Nephron progenitor cell (in vitro differentiated cells): Measurements from ENCODE around the gene KBTBD12.
A peak's percentile ranks its signal among the peaks of the same experiment; 100 is the strongest.

Experiments used
- DNase-seq: peaks from one replicate; pipeline ENCODE4 v3.0.0; 2021
- H3K27ac Mint-ChIP-seq: 2 replicates; pipeline ENCODE4 v1.8.0; 2021; ENCODE audit warnings: mild to moderate bottlenecking, moderate library complexity, mixed read lengths
- H3K27me3 Mint-ChIP-seq: 2 replicates; pipeline ENCODE4 v1.8.0; 2021; ENCODE audit warnings: mild to moderate bottlenecking, low read depth, mixed read lengths; ENCODE audit not compliant: poor library complexity
- H3K36me3 Mint-ChIP-seq: 2 replicates; pipeline ENCODE4 v1.8.0; 2021; ENCODE audit warnings: low read depth, mixed read lengths
- H3K4me1 Mint-ChIP-seq: 2 replicates; pipeline ENCODE4 v1.8.0; 2021; ENCODE audit warnings: mixed read lengths
- H3K4me3 Mint-ChIP-seq: 2 replicates; pipeline ENCODE4 v1.8.0; 2021; ENCODE audit warnings: mild to moderate bottlenecking, moderate library complexity, mixed read lengths
- H3K9me3 Mint-ChIP-seq: 2 replicates; pipeline ENCODE4 v1.8.0; 2021; ENCODE audit warnings: mild to moderate bottlenecking, moderate library complexity, mixed read lengths
- CTCF ChIP-seq: fragments of 200-600 bp; sonication (generic); IDR thresholded peaks from 2 replicates; pipeline ENCODE4 v1.5.0; 2021; ENCODE audit warnings: antibody characterized with exemption

KBTBD12 gene

GRCh38 chr3:127915937-127916493 is 983 bp downstream of the KBTBD12 start:
- no peaks in the 10 kb centered on the region for H3K36me3 Mint-ChIP-seq
- peaks cover 5% of the 10 kb centered on the region for H3K9me3 Mint-ChIP-seq
- TF ChIP-seq CTCF, result no peak
- peaks cover 8% of the 10 kb centered on the region for H3K4me1 Mint-ChIP-seq
- peaks cover 25% of the 10 kb centered on the region for H3K27me3 Mint-ChIP-seq
- DNase-seq, result no peak
- H3K4me3 Mint-ChIP-seq, result no peak overlapping the region
- H3K27ac Mint-ChIP-seq, result peak overlapping the region; percentile 13

DNA sequence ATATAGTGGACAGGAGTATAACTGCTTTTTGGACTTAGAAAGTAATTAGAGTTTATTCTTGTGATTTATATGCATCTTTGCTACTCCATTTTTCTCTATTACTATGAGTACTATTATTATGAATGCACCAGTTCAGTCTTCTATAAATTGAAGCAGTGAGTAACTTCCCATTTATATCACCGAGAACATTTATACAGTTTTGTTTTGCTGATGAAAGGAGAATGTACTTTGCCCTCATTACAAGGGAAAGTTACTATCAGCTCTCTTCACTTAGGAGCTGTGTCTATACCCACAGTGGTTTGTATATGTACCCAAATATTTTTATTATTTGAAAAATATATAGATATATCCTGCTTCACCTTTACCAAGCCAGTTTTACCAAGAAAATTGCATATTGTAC is 5.7 kb downstream of the KBTBD12 start:
- H3K4me1 Mint-ChIP-seq, result no peaks in the 10 kb centered on the region
- DNase-seq, result no peak
- H3K36me3 Mint-ChIP-seq, result no peaks in the 10 kb centered on the region
- H3K9me3 Mint-ChIP-seq, result no peaks in the 10 kb centered on the region
- H3K27ac Mint-ChIP-seq, result no peak overlapping the region
- no peak overlapping the region for H3K4me3 Mint-ChIP-seq
- peaks cover 15% of the 10 kb centered on the region for H3K27me3 Mint-ChIP-seq
- no peak for TF ChIP-seq CTCF

DNA sequence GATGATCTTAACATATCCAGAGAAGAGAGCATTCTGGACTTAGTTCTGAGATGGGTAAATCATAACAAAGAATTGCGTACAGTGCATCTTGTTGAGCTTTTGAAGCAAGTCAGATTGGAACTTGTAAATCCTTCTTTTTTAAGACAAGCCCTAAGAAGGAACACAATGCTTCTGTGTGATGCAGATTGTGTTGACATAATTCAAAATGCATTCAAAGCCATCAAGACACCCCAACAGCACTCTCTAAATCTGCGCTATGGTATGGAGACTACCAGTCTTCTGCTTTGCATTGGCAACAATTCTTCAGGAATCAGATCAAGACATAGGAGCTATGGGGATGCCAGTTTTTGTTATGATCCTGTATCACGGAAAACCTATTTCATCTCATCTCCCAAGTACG is 8.6 kb downstream of the KBTBD12 start:
- Mint-ChIP-seq H3K27me3 (peaks cover 7% of the 10 kb centered on the region), H3K4me3 (no peak overlapping the region), H3K4me1 (no peaks in the 10 kb centered on the region), H3K27ac (no peak overlapping the region), H3K9me3 (no peaks in the 10 kb centered on the region), H3K36me3 (no peaks in the 10 kb centered on the region)
- no peak for TF ChIP-seq CTCF
- no peak for DNase-seq

GRCh38 chr3:127925384-127925783 is 10.4 kb downstream of the KBTBD12 start:
- Mint-ChIP-seq H3K36me3 (no peaks in the 10 kb centered on the region), H3K27me3 (peaks cover 3% of the 10 kb centered on the region), H3K4me3 (no peak overlapping the region), H3K4me1 (no peaks in the 10 kb centered on the region), H3K27ac (peak overlapping the region; percentile 3), H3K9me3 (no peaks in the 10 kb centered on the region)
- no peak for DNase-seq
- no peak for TF ChIP-seq CTCF

DNA sequence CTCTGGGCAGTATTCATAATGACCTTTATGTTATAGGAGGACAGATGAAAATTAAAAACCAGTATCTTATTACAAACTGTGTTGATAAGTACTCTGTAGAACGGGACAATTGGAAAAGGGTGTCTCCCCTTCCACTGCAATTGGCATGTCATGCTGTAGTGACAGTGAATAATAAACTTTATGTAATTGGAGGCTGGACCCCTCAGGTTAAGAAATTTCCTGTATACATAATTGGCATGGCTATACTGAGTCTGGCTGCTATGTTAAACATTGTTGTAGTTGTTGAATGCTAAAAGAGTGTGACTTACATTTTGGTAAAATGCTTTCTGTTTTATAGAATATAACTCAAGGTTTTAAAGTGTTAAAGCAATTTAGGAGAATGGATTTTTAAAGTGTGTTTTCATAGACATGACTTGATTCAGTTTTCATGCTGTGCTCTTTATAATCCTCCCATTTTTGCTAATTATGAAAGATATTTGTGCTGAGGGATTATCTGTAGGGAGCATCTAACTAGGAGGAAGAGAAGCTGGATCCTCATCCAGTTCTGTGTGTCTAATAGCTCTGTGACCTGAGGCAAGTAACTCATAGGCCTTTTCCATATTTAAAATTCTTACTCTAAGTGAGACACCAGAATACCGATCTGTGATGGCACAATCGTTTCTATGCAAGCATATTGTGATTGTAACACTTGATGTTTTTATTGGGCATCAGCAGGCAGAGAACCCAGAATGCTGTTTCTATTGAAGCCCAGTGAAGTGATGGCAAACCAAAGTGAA is 13.0 kb downstream of the KBTBD12 start:
- Mint-ChIP-seq H3K27me3 (no peaks in the 10 kb centered on the region), H3K4me3 (no peak overlapping the region), H3K27ac (no peak overlapping the region), H3K36me3 (no peaks in the 10 kb centered on the region), H3K4me1 (no peaks in the 10 kb centered on the region), H3K9me3 (no peaks in the 10 kb centered on the region)
- no peak for DNase-seq
- TF ChIP-seq CTCF, result no peak
